GM12892 (cell line): ENCODE measurements around the gene WNT7B.

Source experiments
- POLR2A ChIP-seq: IDR thresholded peaks from 2 replicates; pipeline ENCODE4 v1.6.1; 2011; ENCODE audit warnings: low read depth, low read length, control low read depth
- POLR2AphosphoS5 ChIP-seq: IDR thresholded peaks from 2 replicates; pipeline ENCODE4 v1.6.1; 2011; ENCODE audit warnings: low read depth, low read length, control low read depth

DNA sequence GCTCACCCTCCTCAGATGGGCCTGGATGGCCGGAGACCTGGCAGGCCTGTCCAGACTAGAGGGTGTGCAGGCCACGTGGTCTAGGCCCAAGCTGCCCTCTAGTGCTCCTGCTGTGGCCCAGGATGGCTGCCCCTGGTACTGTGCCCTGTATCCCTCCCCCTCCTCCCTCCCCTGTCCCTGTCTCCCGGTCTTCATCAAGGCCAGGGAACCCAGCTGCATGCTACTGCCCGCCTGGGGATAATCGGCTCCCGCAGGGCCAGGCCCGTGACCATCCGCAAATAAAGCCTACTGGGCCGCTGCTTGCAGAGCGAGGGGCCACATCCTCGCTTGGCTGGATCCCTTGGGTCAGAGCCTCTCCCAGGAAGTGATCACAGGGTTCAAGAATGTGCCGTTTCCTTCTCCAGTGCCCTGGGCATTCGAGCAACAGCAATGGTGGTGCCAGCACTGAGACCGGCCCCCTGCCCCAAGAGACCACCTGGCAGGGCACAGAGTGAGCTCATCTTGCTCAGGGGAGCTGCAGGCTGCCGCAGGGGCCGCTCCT, 51.1 kb downstream of the WNT7B start:
- TF ChIP-seq POLR2AphosphoS5 = no peak
- no peak for TF ChIP-seq POLR2A
